ENCODE results near the gene AKAP6.

The AKAP6 gene

GRCh38 chr14:32399920-32400319, 70.8 kb downstream of the AKAP6 start:
- no peak for TF ChIP-seq CTCF (IDR thresholded peaks at IDR 0.05; ENCODE audit: insufficient read depth, low read depth, low read length, missing control alignments)
- no peak overlapping the region for H3K4me3 ChIP-seq (ENCODE audit: low read depth, low read length)
- DNase-seq (ENCODE audit: low read depth): peak; percentile 35

DNA sequence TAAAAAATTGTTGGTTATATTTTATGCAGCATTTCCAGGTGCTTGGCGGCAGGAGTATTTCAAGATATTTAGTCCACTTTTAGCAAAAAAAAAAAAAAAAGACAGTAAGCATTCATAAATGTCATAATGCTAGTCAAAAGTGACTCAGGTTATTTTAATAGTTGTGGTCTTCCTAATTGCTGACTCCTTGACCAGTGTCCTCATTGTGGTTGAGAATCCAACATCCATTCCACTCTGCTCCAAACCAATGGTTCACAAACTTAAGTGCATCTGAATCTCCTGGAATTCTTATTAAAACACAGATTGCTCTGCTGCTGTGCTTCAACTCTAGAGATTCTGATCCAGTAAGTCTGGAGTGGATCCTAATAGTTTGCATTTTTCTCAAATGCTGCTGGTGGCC, 71.4 kb downstream of the AKAP6 start:
- no peak for TF ChIP-seq CTCF (IDR thresholded peaks at IDR 0.05; ENCODE audit: insufficient read depth, low read depth, low read length, missing control alignments)
- no peak overlapping the region for H3K4me3 ChIP-seq (ENCODE audit: low read depth, low read length)
- no peak for DNase-seq (ENCODE audit: low read depth)

DNA sequence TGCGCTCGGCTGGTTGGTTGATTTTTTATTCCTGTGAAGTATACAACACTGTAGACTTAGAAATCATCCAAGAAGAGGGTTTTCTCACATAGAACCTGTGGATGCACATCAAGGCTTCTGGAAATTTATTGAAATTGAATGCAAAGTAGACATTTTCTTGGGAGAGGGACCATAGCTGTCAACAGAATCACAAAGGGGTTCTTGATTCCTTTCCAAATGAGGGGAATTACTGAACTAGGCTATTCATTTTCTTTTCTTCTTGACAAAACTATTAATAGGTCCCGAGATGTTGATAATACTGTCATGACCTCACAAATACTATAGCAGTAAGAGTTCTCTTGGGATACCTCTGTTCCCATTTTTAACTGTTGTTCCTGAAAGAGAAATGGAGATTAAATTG, 73.9 kb downstream of the AKAP6 start:
- TF ChIP-seq CTCF (IDR thresholded peaks at IDR 0.05; ENCODE audit: insufficient read depth, low read depth, low read length, missing control alignments): no peak
- H3K4me3 ChIP-seq (ENCODE audit: low read depth, low read length): no peak overlapping the region
- no peak for DNase-seq (ENCODE audit: low read depth)

GRCh38 chr14:32403688-32404087, 74.6 kb downstream of the AKAP6 start:
- no peak overlapping the region for H3K4me3 ChIP-seq (ENCODE audit: low read depth, low read length)
- no peak for DNase-seq (ENCODE audit: low read depth)
- TF ChIP-seq CTCF (IDR thresholded peaks at IDR 0.05; ENCODE audit: insufficient read depth, low read depth, low read length, missing control alignments): no peak

- no peak for DNase-seq (ENCODE audit: low read depth)
Observed at GRCh38 chr14:32404784-32405573, 75.9 kb downstream of the AKAP6 start.

GRCh38 chr14:32405856-32406255, 76.8 kb downstream of the AKAP6 start:
- no peak for DNase-seq (ENCODE audit: low read depth)
- peak; percentile 2 for TF ChIP-seq CTCF (IDR thresholded peaks at IDR 0.05; ENCODE audit: insufficient read depth, low read depth, low read length, missing control alignments)

More at GRCh38 chr14:32404784-32405573, 75.9 kb downstream of the AKAP6 start:
- TF ChIP-seq CTCF (IDR thresholded peaks at IDR 0.05; ENCODE audit: insufficient read depth, low read depth, low read length, missing control alignments): no peak
- no peak overlapping the region for H3K4me3 ChIP-seq (ENCODE audit: low read depth, low read length)

GRCh38 chr14:32407130-32407529, 78.0 kb downstream of the AKAP6 start:
- no peak for TF ChIP-seq CTCF (IDR thresholded peaks at IDR 0.05; ENCODE audit: insufficient read depth, low read depth, low read length, missing control alignments)
- no peak for DNase-seq (ENCODE audit: low read depth)
- no peak overlapping the region for H3K4me3 ChIP-seq (ENCODE audit: low read depth, low read length)

More at GRCh38 chr14:32405856-32406255, 76.8 kb downstream of the AKAP6 start:
- no peak overlapping the region for H3K4me3 ChIP-seq (ENCODE audit: low read depth, low read length)

All from GM12865 (cell line).